ENCODE measurements around the gene GFY.

Gene GFY

GRCh38 chr19:49425922-49426592, 869 bp downstream of the GFY start:
- no peak overlapping the region for H3K27ac ChIP-seq
- no peak overlapping the region for H3K4me3 ChIP-seq

- H3K27ac ChIP-seq = no peak overlapping the region
- H3K4me3 ChIP-seq = no peak overlapping the region
Observed at GRCh38 chr19:49427339-49427738, 2.2 kb downstream of the GFY start.

GRCh38 chr19:49427855-49428546, 2.8 kb downstream of the GFY start:
- peak overlapping the region in 1 of 7 experiments; percentile 15 for H3K4me3 ChIP-seq

GRCh38 chr19:49428547-49429451, 3.6 kb downstream of the GFY start:
- H3K4me3 ChIP-seq = no peak overlapping the region

More at GRCh38 chr19:49427855-49428546, 2.8 kb downstream of the GFY start:
- no peak overlapping the region for H3K27ac ChIP-seq

GRCh38 chr19:49430172-49430677, 5.0 kb downstream of the GFY start:
- Histone ChIP-seq H3K27ac (no peak overlapping the region), H3K4me3 (no peak overlapping the region)

More at GRCh38 chr19:49428547-49429451, 3.6 kb downstream of the GFY start:
- H3K27ac ChIP-seq = no peak overlapping the region

- no peak overlapping the region for H3K4me3 ChIP-seq
- no peak overlapping the region for H3K27ac ChIP-seq
Observed at GRCh38 chr19:49430678-49431329, 5.6 kb downstream of the GFY start.

GRCh38 chr19:49431330-49431749, 6.2 kb downstream of the GFY start:
- H3K27ac ChIP-seq = no peak overlapping the region
- H3K4me3 ChIP-seq = no peak overlapping the region

- no peak overlapping the region for H3K4me3 ChIP-seq
Observed at GRCh38 chr19:49432141-49433073, 7.2 kb downstream of the GFY start.

GRCh38 chr19:49433240-49433901, 8.2 kb downstream of the GFY start:
- no peak overlapping the region for H3K27ac ChIP-seq

More at GRCh38 chr19:49432141-49433073, 7.2 kb downstream of the GFY start:
- no peak overlapping the region for H3K27ac ChIP-seq

GRCh38 chr19:49434907-49435583, 9.9 kb downstream of the GFY start:
- Histone ChIP-seq H3K27ac (no peak overlapping the region), H3K4me3 (no peak overlapping the region)

More at GRCh38 chr19:49433240-49433901, 8.2 kb downstream of the GFY start:
- no peak overlapping the region for H3K4me3 ChIP-seq

- no peak overlapping the region for H3K4me3 ChIP-seq
- no peak overlapping the region for H3K27ac ChIP-seq
Observed at GRCh38 chr19:49435670-49436069, 10.5 kb downstream of the GFY start.

GRCh38 chr19:49436381-49437017, 11.3 kb downstream of the GFY start:
- Histone ChIP-seq H3K27ac (no peak overlapping the region), H3K4me3 (no peak overlapping the region)

- Histone ChIP-seq H3K4me3 (no peak overlapping the region), H3K27ac (no peak overlapping the region)
Observed at GRCh38 chr19:49437231-49437630, 12.0 kb downstream of the GFY start.

GRCh38 chr19:49438261-49438660, 13.1 kb downstream of the GFY start:
- H3K27ac ChIP-seq = no peak overlapping the region
- H3K4me3 ChIP-seq = no peak overlapping the region

- no peak overlapping the region for H3K27ac ChIP-seq
- no peak overlapping the region for H3K4me3 ChIP-seq
Observed at GRCh38 chr19:49439836-49440235, 14.6 kb downstream of the GFY start.

GRCh38 chr19:49440439-49441209, 15.4 kb downstream of the GFY start:
- Histone ChIP-seq H3K4me3 (peak overlapping the region in 3 of 7 experiments; percentile 13 to 37 (median 25)), H3K27ac (peak overlapping the region in 1 of 21 experiments; percentile 16)

Measured in skin epidermis (tissue), 12 donors.